Activated CD8-positive, alpha-beta T cell treated with anti-CD3 and anti-CD28 coated beads, Interleukin-2, amount 10 ng/mL, durations not matched to agents 7 days and 5 days (primary cell): ENCODE data around the gene PAFAH2. TPM values are rescaled to one million over a fixed set of nuclear protein-coding genes. Genes with fewer than 3 reads are reported as not detected.

Experiments used
- ATAC-seq: fragments of 150-1000 bp; cut with Tn5 transposase; one replicate; pipeline ENCODE4 v1.10.0; 2021; ENCODE audit warnings: moderate library complexity
- CTCF ChIA-PET: fragments of 350-600 bp; sonication (Branson Sonifier 250); formaldehyde crosslinking; loops from one replicate; lab custom pipeline; 2021; ENCODE audit warnings: antibody characterized with exemption; lab: Charles Lee
- POLR2A ChIA-PET: fragments of 350-600 bp; sonication (Branson Sonifier 250); formaldehyde crosslinking; loops from one replicate; lab custom pipeline; 2021; ENCODE audit warnings: antibody characterized with exemption; lab: Charles Lee
- DNase-seq: peaks from one replicate; pipeline ENCODE4 v3.0.0-alpha.2; 2020
- H3K27ac Mint-ChIP-seq: one replicate; pipeline ENCODE4 v1.8.0; 2021; ENCODE audit warnings: mild to moderate bottlenecking, mixed read lengths
- H3K27me3 Mint-ChIP-seq: one replicate; pipeline ENCODE4 v1.8.0; 2021; ENCODE audit warnings: low read depth, mixed read lengths
- H3K36me3 Mint-ChIP-seq: one replicate; pipeline ENCODE4 v1.8.0; 2021; ENCODE audit warnings: low read depth, mixed read lengths
- H3K4me1 Mint-ChIP-seq: one replicate; pipeline ENCODE4 v1.8.0; 2021; ENCODE audit warnings: low read depth, mixed read lengths
- H3K4me3 Mint-ChIP-seq: one replicate; pipeline ENCODE4 v1.8.0; 2021; ENCODE audit warnings: mild to moderate bottlenecking, mixed read lengths
- H3K9me3 Mint-ChIP-seq: one replicate; pipeline ENCODE4 v1.8.0; 2022; ENCODE audit warnings: mixed read lengths; ENCODE audit not compliant: insufficient read depth
- total RNA-seq, 2 experiments: library from RNA; stranded (reverse); gene quantifications; one replicate each; pipeline ENCODE4 v1.2.3, GENCODE V29; 2021

The PAFAH2 gene
- total RNA-seq, 2 experiments from 2014 or later, result 9.1 to 10.9 TPM

GRCh38 chr1:26005434-26006105, 7.7 kb upstream of the PAFAH2 start:
- no peaks in the 10 kb centered on the region for H3K9me3 Mint-ChIP-seq
- ATAC-seq (no peak), DNase-seq (no peak)
- peaks cover 12% of the 10 kb centered on the region for H3K27me3 Mint-ChIP-seq
- POLR2A ChIA-PET, result no interaction called here
- H3K4me3 Mint-ChIP-seq, result no peak overlapping the region
- CTCF ChIA-PET, result interaction anchor here (1.2 to 12.9 kb wide), 3 partner anchors 37 to 168 kb away, joined by 4 to 610 read pairs (median 5); partner anchors contain the start of gene STMN1
- no peaks in the 10 kb centered on the region for H3K36me3 Mint-ChIP-seq
- H3K27ac Mint-ChIP-seq, result no peak overlapping the region
- no peaks in the 10 kb centered on the region for H3K4me1 Mint-ChIP-seq

- H3K4me1 Mint-ChIP-seq, result peaks cover 1% of the 10 kb centered on the region
- no peaks in the 10 kb centered on the region for H3K9me3 Mint-ChIP-seq
- peaks cover 11% of the 10 kb centered on the region for H3K27me3 Mint-ChIP-seq
- ChIA-PET CTCF (interaction anchor here (1.5 to 12.9 kb wide), 2 partner anchors 104 to 166 kb away, joined by 4 to 610 read pairs; partner anchors contain the start of gene STMN1), POLR2A (no interaction called here)
- no peaks in the 10 kb centered on the region for H3K36me3 Mint-ChIP-seq
- no peak overlapping the region for H3K27ac Mint-ChIP-seq
- no peak overlapping the region for H3K4me3 Mint-ChIP-seq
- ATAC-seq (no peak), DNase-seq (no peak)
Measured at GRCh38 chr1:26003756-26004155, 5.9 kb upstream of the PAFAH2 start.

- Mint-ChIP-seq H3K4me1 (peaks cover 6% of the 10 kb centered on the region), H3K27me3 (peaks cover 11% of the 10 kb centered on the region), H3K9me3 (no peaks in the 10 kb centered on the region), H3K36me3 (no peaks in the 10 kb centered on the region), H3K27ac (no peak overlapping the region), H3K4me3 (no peak overlapping the region)
- CTCF ChIA-PET, result interaction anchor here (12.9 kb wide), 1 partner anchor 104 kb away, joined by 610 read pairs; the partner anchor contains the start of gene STMN1
- no peak for ATAC-seq
- DNase-seq, result no peak
- POLR2A ChIA-PET, result no interaction called here
Measured at GRCh38 chr1:26003262-26003661, 5.4 kb upstream of the PAFAH2 start.

GRCh38 chr1:25999041-25999800, 1.4 kb upstream of the PAFAH2 start:
- Mint-ChIP-seq H3K4me3 (no peak overlapping the region), H3K9me3 (no peaks in the 10 kb centered on the region), H3K27ac (peak overlapping the region; percentile 3), H3K27me3 (peaks cover 1% of the 10 kb centered on the region), H3K36me3 (peaks cover 2% of the 10 kb centered on the region), H3K4me1 (peaks cover 24% of the 10 kb centered on the region)
- ATAC-seq (no peak), DNase-seq (no peak)
- ChIA-PET CTCF (interaction anchor here (0.7 to 12.9 kb wide), 5 partner anchors 9 to 100 kb away, joined by 3 to 610 read pairs (median 3); partner anchors contain the start of gene STMN1), POLR2A (interaction anchor here (0.8 kb wide), 1 partner anchor 179 kb away, joined by 3 read pairs; no protein-coding TSS in a partner anchor)

- ChIA-PET POLR2A (interaction anchor here (0.7 to 2.6 kb wide), 15 partner anchors 11 to 450 kb away, joined by 3 to 53 read pairs (median 4); partner anchors contain the start of gene STMN1), CTCF (interaction anchor here (0.6 to 12.9 kb wide), 61 partner anchors 9 to 1728 kb away, joined by 3 to 610 read pairs (median 4); partner anchors contain the start of genes MTFR1L, PAQR7, STMN1 and ZNF593)
- Mint-ChIP-seq H3K27me3 (no peaks in the 10 kb centered on the region), H3K27ac (peak overlapping the region; percentile 95), H3K9me3 (no peaks in the 10 kb centered on the region), H3K36me3 (peaks cover 6% of the 10 kb centered on the region), H3K4me1 (peaks cover 39% of the 10 kb centered on the region), H3K4me3 (peak overlapping the region; percentile 93)
- no peak for ATAC-seq
- peak; percentile 33 for DNase-seq
Measured at GRCh38 chr1:25996966-25997827, 666 bp downstream of the PAFAH2 start.

GRCh38 chr1:25994402-25995150, 3.3 kb downstream of the PAFAH2 start:
- DNase-seq (no peak), ATAC-seq (no peak)
- no peaks in the 10 kb centered on the region for H3K9me3 Mint-ChIP-seq
- no peaks in the 10 kb centered on the region for H3K27me3 Mint-ChIP-seq
- ChIA-PET POLR2A (interaction anchor here (0.7 to 1.3 kb wide), 4 partner anchors 98 to 294 kb away, joined by 3 to 4 read pairs (median 3); no protein-coding TSS in a partner anchor), CTCF (interaction anchor here (0.8 to 12.9 kb wide), 6 partner anchors 23 to 95 kb away, joined by 3 to 610 read pairs (median 3); partner anchors contain the start of gene STMN1)
- peaks cover 58% of the 10 kb centered on the region for H3K4me1 Mint-ChIP-seq
- peaks cover 6% of the 10 kb centered on the region for H3K36me3 Mint-ChIP-seq
- H3K27ac Mint-ChIP-seq, result no peak overlapping the region
- no peak overlapping the region for H3K4me3 Mint-ChIP-seq

GRCh38 chr1:25993197-25993951, 4.5 kb downstream of the PAFAH2 start:
- ATAC-seq (no peak), DNase-seq (no peak)
- Mint-ChIP-seq H3K4me1 (peaks cover 61% of the 10 kb centered on the region), H3K27me3 (no peaks in the 10 kb centered on the region), H3K27ac (no peak overlapping the region), H3K4me3 (no peak overlapping the region), H3K9me3 (no peaks in the 10 kb centered on the region), H3K36me3 (peaks cover 9% of the 10 kb centered on the region)
- CTCF ChIA-PET, result interaction anchor here (1.0 to 12.9 kb wide), 3 partner anchors 34 to 94 kb away, joined by 3 to 610 read pairs (median 3); partner anchors contain the start of gene STMN1
- POLR2A ChIA-PET, result interaction anchor here (1.0 to 1.3 kb wide), 2 partner anchors 97 to 110 kb away, joined by 3 read pairs; no protein-coding TSS in a partner anchor

GRCh38 chr1:25992689-25993171, 5.1 kb downstream of the PAFAH2 start:
- no peaks in the 10 kb centered on the region for H3K9me3 Mint-ChIP-seq

GRCh38 chr1:25991937-25992688, 5.8 kb downstream of the PAFAH2 start:
- Mint-ChIP-seq H3K4me1 (peaks cover 53% of the 10 kb centered on the region), H3K4me3 (no peak overlapping the region), H3K9me3 (no peaks in the 10 kb centered on the region), H3K27me3 (no peaks in the 10 kb centered on the region), H3K27ac (no peak overlapping the region), H3K36me3 (peaks cover 16% of the 10 kb centered on the region)
- DNase-seq (no peak), ATAC-seq (no peak)
- CTCF ChIA-PET, result interaction anchor here (1.0 to 5.8 kb wide), 4 partner anchors 21 to 97 kb away, joined by 3 to 72 read pairs (median 17); no protein-coding TSS in a partner anchor
- POLR2A ChIA-PET, result interaction anchor here (0.6 to 1.2 kb wide), 4 partner anchors 16 to 87 kb away, joined by 3 to 5 read pairs (median 4); partner anchors contain the start of gene STMN1

More at GRCh38 chr1:25992689-25993171, 5.1 kb downstream of the PAFAH2 start:
- H3K4me1 Mint-ChIP-seq, result peaks cover 58% of the 10 kb centered on the region
- ChIA-PET POLR2A (interaction anchor here (1.2 kb wide), 2 partner anchors 86 to 88 kb away, joined by 4 to 5 read pairs; partner anchors contain the start of gene STMN1), CTCF (interaction anchor here (5.8 to 12.9 kb wide), 2 partner anchors 93 to 97 kb away, joined by 72 to 610 read pairs; partner anchors contain the start of gene STMN1)
- H3K27me3 Mint-ChIP-seq, result no peaks in the 10 kb centered on the region
- no peak for ATAC-seq
- no peak for DNase-seq
- H3K4me3 Mint-ChIP-seq, result no peak overlapping the region
- H3K36me3 Mint-ChIP-seq, result peaks cover 14% of the 10 kb centered on the region
- H3K27ac Mint-ChIP-seq, result no peak overlapping the region
